ENCODE data around the gene MUC21.

Gene MUC21

DNA sequence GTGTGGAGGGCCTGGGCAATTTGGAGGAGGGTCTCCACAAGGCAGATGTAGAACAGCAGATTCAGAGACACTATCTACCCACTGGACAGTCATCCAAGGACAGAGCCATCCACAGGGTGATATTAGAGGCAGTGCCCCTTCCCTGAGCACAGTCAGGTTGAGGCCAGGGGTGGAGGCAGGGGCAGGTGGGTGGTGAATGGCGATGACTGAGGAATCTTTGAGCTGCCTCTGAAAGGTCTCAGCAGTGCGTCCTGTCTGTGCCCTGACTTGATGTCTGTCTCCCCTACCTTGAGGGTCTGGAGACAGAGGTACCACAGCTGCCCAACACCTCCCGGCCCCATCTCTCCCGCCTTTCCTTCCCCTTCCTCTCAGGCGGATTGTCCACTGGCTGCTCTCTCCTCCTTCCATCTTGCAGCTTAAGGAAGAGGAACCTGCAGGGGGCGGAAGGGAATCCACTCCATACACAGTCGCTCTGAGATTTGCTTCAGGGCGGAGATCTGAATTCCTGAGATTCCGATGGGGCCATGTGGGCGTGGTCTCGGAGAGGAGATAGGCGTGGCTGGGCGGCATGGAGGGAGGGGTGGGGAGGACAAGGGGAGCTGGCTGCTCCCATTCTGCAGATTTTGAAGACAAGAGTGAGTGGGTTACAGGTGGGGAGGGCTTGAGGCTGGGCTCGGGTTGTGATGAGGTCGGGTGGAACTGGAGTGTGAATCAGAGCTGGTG is 41.0 kb upstream of the MUC21 start:
- no peak for TF ChIP-seq EZH2phosphoT487 (IDR thresholded peaks at IDR 0.05; ENCODE audit: low read length)
- TF ChIP-seq, protein P1, sequence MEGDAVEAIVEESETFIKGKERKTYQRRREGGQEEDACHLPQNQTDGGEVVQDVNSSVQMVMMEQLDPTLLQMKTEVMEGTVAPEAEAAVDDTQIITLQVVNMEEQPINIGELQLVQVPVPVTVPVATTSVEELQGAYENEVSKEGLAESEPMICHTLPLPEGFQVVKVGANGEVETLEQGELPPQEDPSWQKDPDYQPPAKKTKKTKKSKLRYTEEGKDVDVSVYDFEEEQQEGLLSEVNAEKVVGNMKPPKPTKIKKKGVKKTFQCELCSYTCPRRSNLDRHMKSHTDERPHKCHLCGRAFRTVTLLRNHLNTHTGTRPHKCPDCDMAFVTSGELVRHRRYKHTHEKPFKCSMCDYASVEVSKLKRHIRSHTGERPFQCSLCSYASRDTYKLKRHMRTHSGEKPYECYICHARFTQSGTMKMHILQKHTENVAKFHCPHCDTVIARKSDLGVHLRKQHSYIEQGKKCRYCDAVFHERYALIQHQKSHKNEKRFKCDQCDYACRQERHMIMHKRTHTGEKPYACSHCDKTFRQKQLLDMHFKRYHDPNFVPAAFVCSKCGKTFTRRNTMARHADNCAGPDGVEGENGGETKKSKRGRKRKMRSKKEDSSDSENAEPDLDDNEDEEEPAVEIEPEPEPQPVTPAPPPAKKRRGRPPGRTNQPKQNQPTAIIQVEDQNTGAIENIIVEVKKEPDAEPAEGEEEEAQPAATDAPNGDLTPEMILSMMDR (IDR thresholded peaks at IDR 0.05; ENCODE audit: low read length), result no peak
- TF ChIP-seq EZH2 (optimal IDR thresholded peaks at IDR 0.05; ENCODE audit: low read depth, low read length), result no peak
- no peak overlapping the region for H2AFZ ChIP-seq (ENCODE audit: low read length)
- no peaks in the 10 kb centered on the region for H3F3A ChIP-seq (ENCODE audit: insufficient read depth, low read length)
- no peak overlapping the region for H3K4me3 ChIP-seq (ENCODE audit: low read length)
- no peaks in the 10 kb centered on the region for H3K36me3 ChIP-seq (replicated peaks; ENCODE audit: insufficient read depth, low read length)
- H3K4me1 ChIP-seq (ENCODE audit: low read length), result no peaks in the 10 kb centered on the region
- no peaks in the 10 kb centered on the region for H3K79me2 ChIP-seq (ENCODE audit: low read length)
- H4K20me1 ChIP-seq (ENCODE audit: insufficient read depth, low read length), result no peaks in the 10 kb centered on the region
- DNase-seq, result no peak
- H3K9me2 ChIP-seq (replicated peaks; ENCODE audit: insufficient read depth, low read length), result no peaks in the 10 kb centered on the region
- H3K4me2 ChIP-seq (ENCODE audit: low read depth, low read length), result no peak overlapping the region
- H3K9ac ChIP-seq (ENCODE audit: low read length), result no peak overlapping the region
- peaks cover 37% of the 10 kb centered on the region for H3K27me3 ChIP-seq (replicated peaks; ENCODE audit: insufficient read depth, low read length)
- H3K27ac ChIP-seq (ENCODE audit: low read length), result no peak overlapping the region
- no peaks in the 10 kb centered on the region for H3K9me3 ChIP-seq (replicated peaks; ENCODE audit: insufficient read depth, low read length)

DNA sequence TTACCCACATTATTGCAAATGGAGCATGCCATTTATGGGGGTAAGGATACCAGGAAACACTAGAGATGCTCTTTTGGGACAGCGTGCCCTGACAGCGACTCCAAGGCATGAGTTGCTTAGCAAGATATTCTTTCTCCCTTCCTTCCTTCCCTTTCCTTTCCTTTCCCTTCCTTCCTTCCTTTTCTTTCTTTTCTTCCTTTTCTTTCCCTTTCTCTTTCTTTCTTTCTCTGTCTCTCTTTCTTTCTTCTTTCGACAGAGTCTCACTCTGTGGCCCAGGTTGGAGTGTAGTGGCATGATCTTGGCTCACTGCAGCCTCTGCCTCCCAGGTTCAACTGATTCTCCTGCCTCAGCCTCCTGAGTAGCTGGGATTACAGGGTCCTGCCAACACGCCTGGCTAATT is 39.5 kb upstream of the MUC21 start:
- Histone ChIP-seq H3K27me3 (replicated peaks; ENCODE audit: insufficient read depth, low read length) (peaks cover 39% of the 10 kb centered on the region), H3K9me2 (replicated peaks; ENCODE audit: insufficient read depth, low read length) (no peaks in the 10 kb centered on the region), H3K27ac (ENCODE audit: low read length) (no peak overlapping the region), H3K9me3 (replicated peaks; ENCODE audit: insufficient read depth, low read length) (no peaks in the 10 kb centered on the region), H2AFZ (ENCODE audit: low read length) (no peak overlapping the region), H3K79me2 (ENCODE audit: low read length) (no peaks in the 10 kb centered on the region), H4K20me1 (ENCODE audit: insufficient read depth, low read length) (no peaks in the 10 kb centered on the region), H3K9ac (ENCODE audit: low read length) (no peak overlapping the region), H3K4me3 (ENCODE audit: low read length) (no peak overlapping the region), H3F3A (ENCODE audit: insufficient read depth, low read length) (no peaks in the 10 kb centered on the region), H3K4me2 (ENCODE audit: low read depth, low read length) (no peak overlapping the region), H3K36me3 (replicated peaks; ENCODE audit: insufficient read depth, low read length) (no peaks in the 10 kb centered on the region), H3K4me1 (ENCODE audit: low read length) (no peaks in the 10 kb centered on the region)
- TF ChIP-seq EZH2phosphoT487 (IDR thresholded peaks at IDR 0.05; ENCODE audit: low read length), result no peak
- no peak for TF ChIP-seq EZH2 (optimal IDR thresholded peaks at IDR 0.05; ENCODE audit: low read depth, low read length)
- TF ChIP-seq, protein P1 (IDR thresholded peaks at IDR 0.05; ENCODE audit: low read length), result no peak
- no peak for DNase-seq

DNA sequence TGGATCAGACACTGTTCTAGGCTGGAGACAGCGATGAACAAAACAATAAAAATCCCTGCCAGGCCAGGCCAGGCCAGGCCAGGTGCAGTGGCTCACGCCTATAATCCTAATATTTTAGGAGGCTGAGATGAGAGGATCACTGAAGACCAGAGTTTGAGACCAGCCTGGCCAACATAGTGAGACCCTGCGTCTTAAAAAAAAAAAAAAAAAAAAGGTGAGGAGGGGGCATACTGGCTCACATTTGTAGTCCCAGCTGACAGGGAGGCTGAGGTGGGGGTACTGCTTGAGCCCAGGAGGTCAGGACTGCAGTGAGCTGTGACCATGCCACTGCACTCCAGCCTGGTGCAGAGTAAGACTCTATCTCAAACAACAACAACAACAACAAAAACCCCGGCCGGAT is 38.2 kb upstream of the MUC21 start:
- Histone ChIP-seq H4K20me1 (ENCODE audit: insufficient read depth, low read length) (no peaks in the 10 kb centered on the region), H3K79me2 (ENCODE audit: low read length) (no peaks in the 10 kb centered on the region), H3F3A (ENCODE audit: insufficient read depth, low read length) (no peaks in the 10 kb centered on the region), H3K27me3 (replicated peaks; ENCODE audit: insufficient read depth, low read length) (peaks cover 35% of the 10 kb centered on the region), H3K36me3 (replicated peaks; ENCODE audit: insufficient read depth, low read length) (no peaks in the 10 kb centered on the region), H3K4me1 (ENCODE audit: low read length) (no peaks in the 10 kb centered on the region), H3K9me2 (replicated peaks; ENCODE audit: insufficient read depth, low read length) (no peaks in the 10 kb centered on the region), H3K4me3 (ENCODE audit: low read length) (no peak overlapping the region), H3K27ac (ENCODE audit: low read length) (no peak overlapping the region), H2AFZ (ENCODE audit: low read length) (no peak overlapping the region), H3K9me3 (replicated peaks; ENCODE audit: insufficient read depth, low read length) (no peaks in the 10 kb centered on the region), H3K4me2 (ENCODE audit: low read depth, low read length) (no peak overlapping the region), H3K9ac (ENCODE audit: low read length) (no peak overlapping the region)
- no peak for TF ChIP-seq EZH2phosphoT487 (IDR thresholded peaks at IDR 0.05; ENCODE audit: low read length)
- TF ChIP-seq EZH2 (optimal IDR thresholded peaks at IDR 0.05; ENCODE audit: low read depth, low read length), result no peak
- TF ChIP-seq, protein P1 (IDR thresholded peaks at IDR 0.05; ENCODE audit: low read length), result no peak
- no peak for DNase-seq

All from MM.1S (cell line).